ENCODE data around the gene ROR2.

ROR2 gene

GRCh38 chr9:91882627-91883026, 67.4 kb downstream of the ROR2 start:
- H3K4me3 ChIP-seq (ENCODE audit: low read depth, low read length), result no peak overlapping the region

- H3K4me3 ChIP-seq (ENCODE audit: low read depth, low read length), result no peak overlapping the region
These were observed 69.6 kb downstream of the ROR2 start for GRCh38 chr9:91880378-91880972.

- no peak overlapping the region for H3K4me3 ChIP-seq (ENCODE audit: low read depth, low read length)
These were observed 70.8 kb downstream of the ROR2 start for GRCh38 chr9:91879231-91879630.

- no peak overlapping the region for H3K4me3 ChIP-seq (ENCODE audit: low read depth, low read length)
These were observed 76.4 kb downstream of the ROR2 start for GRCh38 chr9:91873637-91874051.

GRCh38 chr9:91868732-91869391, 81.2 kb downstream of the ROR2 start:
- H3K4me3 ChIP-seq (ENCODE audit: low read depth, low read length), result no peak overlapping the region

- H3K4me3 ChIP-seq (ENCODE audit: low read depth, low read length), result no peak overlapping the region
These were observed 82.3 kb downstream of the ROR2 start for GRCh38 chr9:91867740-91868139.

- no peak overlapping the region for H3K4me3 ChIP-seq (ENCODE audit: low read depth, low read length)
These were observed 85.0 kb downstream of the ROR2 start for GRCh38 chr9:91865041-91865440.

GRCh38 chr9:91864380-91864779, 85.6 kb downstream of the ROR2 start:
- no peak overlapping the region for H3K4me3 ChIP-seq (ENCODE audit: low read depth, low read length)

- H3K4me3 ChIP-seq (ENCODE audit: low read depth, low read length), result no peak overlapping the region
These were observed 86.6 kb downstream of the ROR2 start for GRCh38 chr9:91863469-91863868.

- no peak overlapping the region for H3K4me3 ChIP-seq (ENCODE audit: low read depth, low read length)
These were observed 91.6 kb downstream of the ROR2 start for GRCh38 chr9:91858213-91859030.

- no peak overlapping the region for H3K4me3 ChIP-seq (ENCODE audit: low read depth, low read length)
These were observed 92.5 kb downstream of the ROR2 start for GRCh38 chr9:91857291-91858212.

- no peak overlapping the region for H3K4me3 ChIP-seq (ENCODE audit: low read depth, low read length)
These were observed 93.6 kb downstream of the ROR2 start for GRCh38 chr9:91856419-91856818.

GRCh38 chr9:91855196-91855595, 94.8 kb downstream of the ROR2 start:
- H3K4me3 ChIP-seq (ENCODE audit: low read depth, low read length), result no peak overlapping the region

- no peak overlapping the region for H3K4me3 ChIP-seq (ENCODE audit: low read depth, low read length)
These were observed 97.2 kb downstream of the ROR2 start for GRCh38 chr9:91852801-91853347.

GRCh38 chr9:91849694-91850093, 100.3 kb downstream of the ROR2 start:
- no peak overlapping the region for H3K4me3 ChIP-seq (ENCODE audit: low read depth, low read length)

- H3K4me3 ChIP-seq (ENCODE audit: low read depth, low read length), result no peak overlapping the region
These were observed 101.9 kb downstream of the ROR2 start for GRCh38 chr9:91848146-91848545.

- H3K4me3 ChIP-seq (ENCODE audit: low read depth, low read length), result no peak overlapping the region
These were observed 102.4 kb downstream of the ROR2 start for GRCh38 chr9:91847581-91848091.

- no peak overlapping the region for H3K4me3 ChIP-seq (ENCODE audit: low read depth, low read length)
These were observed 104.1 kb downstream of the ROR2 start for GRCh38 chr9:91845879-91846278.

GRCh38 chr9:91844701-91845291, 105.2 kb downstream of the ROR2 start:
- H3K4me3 ChIP-seq (ENCODE audit: low read depth, low read length), result no peak overlapping the region

- no peak overlapping the region for H3K4me3 ChIP-seq (ENCODE audit: low read depth, low read length)
These were observed 105.8 kb downstream of the ROR2 start for GRCh38 chr9:91844190-91844589.
